GM12874 (cell line): ENCODE data around the gene KAT14.

Source experiments
- CTCF ChIP-seq: IDR thresholded peaks from 2 replicates; pipeline ENCODE4 v1.5.1; 2011; ENCODE audit warnings: low read depth, mild to moderate bottlenecking, control low read depth, low read length, moderate library complexity; ENCODE audit not compliant: insufficient read depth

Gene KAT14

GRCh38 chr20:18166241-18166881 lies 28.7 kb downstream of the KAT14 start:
- TF ChIP-seq CTCF = no peak

- TF ChIP-seq CTCF = no peak
Measured at GRCh38 chr20:18166950-18167349, 29.3 kb downstream of the KAT14 start.

GRCh38 chr20:18172379-18172778 lies 34.7 kb downstream of the KAT14 start:
- no peak for TF ChIP-seq CTCF

- TF ChIP-seq CTCF = no peak
Measured at GRCh38 chr20:18174906-18175683, 37.4 kb downstream of the KAT14 start.

- no peak for TF ChIP-seq CTCF
Measured at GRCh38 chr20:18176318-18176785, 38.7 kb downstream of the KAT14 start.

GRCh38 chr20:18180815-18181214 lies 43.2 kb downstream of the KAT14 start:
- no peak for TF ChIP-seq CTCF

- TF ChIP-seq CTCF = no peak
Measured at GRCh38 chr20:18187020-18187419, 49.4 kb downstream of the KAT14 start.
